Calu3 (cell line): ENCODE results near the gene KMT5C. TPM values are rescaled to one million over a fixed set of nuclear protein-coding genes. Genes with fewer than 3 reads are reported as not detected.

Experiments used
- BruUV-seq: library from RNA; stranded (reverse); fragments of 400-500 nt; replicated peaks from 2 replicates; lab custom pipeline; 2021; lab: Mats Ljungman, UMichigan
- CTCF ChIA-PET: fragments of 300-600 bp; sonication (Branson Sonifier 250); formaldehyde crosslinking; loops from one replicate; lab custom pipeline; 2022; ENCODE audit warnings: antibody characterized with exemption; lab: Charles Lee
- DNase-seq: peaks from one replicate; pipeline ENCODE4 v3.0.0; 2022
- H3K27ac Mint-ChIP-seq: one replicate; pipeline ENCODE4 v1.8.0; 2022; ENCODE audit warnings: mixed read lengths; ENCODE audit not compliant: unreplicated experiment
- H3K27me3 Mint-ChIP-seq: one replicate; pipeline ENCODE4 v1.8.0; 2022; ENCODE audit warnings: mixed read lengths; ENCODE audit not compliant: unreplicated experiment
- H3K36me3 Mint-ChIP-seq: one replicate; pipeline ENCODE4 v1.8.0; 2022; ENCODE audit warnings: mild to moderate bottlenecking, moderate library complexity, mixed read lengths; ENCODE audit not compliant: insufficient read depth, unreplicated experiment
- H3K4me1 Mint-ChIP-seq: one replicate; pipeline ENCODE4 v1.8.0; 2022; ENCODE audit warnings: mild to moderate bottlenecking, low read depth, mixed read lengths; ENCODE audit not compliant: unreplicated experiment
- H3K4me3 Mint-ChIP-seq: one replicate; pipeline ENCODE4 v1.8.0; 2022; ENCODE audit warnings: mild to moderate bottlenecking, low read depth, moderate library complexity, mixed read lengths; ENCODE audit not compliant: unreplicated experiment
- H3K9me3 Mint-ChIP-seq: one replicate; pipeline ENCODE4 v1.8.0; 2022; ENCODE audit warnings: low read depth, mixed read lengths; ENCODE audit not compliant: unreplicated experiment
- CTCF ChIP-seq: fragments of 200-600 bp; IDR thresholded peaks from one replicate; pipeline ENCODE4 v1.8.0; 2022; ENCODE audit warnings: antibody characterized with exemption; ENCODE audit not compliant: unreplicated experiment
- intact Hi-C: fragments of 100-400 bp; cut with micrococcal nuclease; formaldehyde crosslinking; loops from one replicate; pipeline ENCODE4 v1.10.0; 2022; ENCODE audit not compliant: unreplicated experiment
- total RNA-seq: library from RNA; stranded (reverse); gene quantifications from 2 replicates; pipeline ENCODE4 v1.2.3, GENCODE V29; 2022

The KMT5C gene
- total RNA-seq, 1 experiment from 2014 or later, result 23.5 TPM

- Mint-ChIP-seq H3K4me3 (peak overlapping the region; percentile 38), H3K27ac (no peak overlapping the region), H3K9me3 (no peaks in the 10 kb centered on the region), H3K36me3 (peaks cover 44% of the 10 kb centered on the region), H3K4me1 (peaks cover 36% of the 10 kb centered on the region), H3K27me3 (peaks cover 66% of the 10 kb centered on the region)
- no peak for TF ChIP-seq CTCF
- BruUV-seq, result no TSS peak
- intact Hi-C loops, result no loop called here
- peak; percentile 50 for DNase-seq
- CTCF ChIA-PET, result interaction anchor here (0.9 to 1.5 kb wide), 2 partner anchors 21 to 81 kb away, joined by 3 read pairs; no protein-coding TSS in a partner anchor
Observed at GRCh38 chr19:55372316-55373081, 32.8 kb downstream of the KMT5C start.

- no peak for TF ChIP-seq CTCF
- Mint-ChIP-seq H3K36me3 (peaks cover 44% of the 10 kb centered on the region), H3K4me3 (peak overlapping the region; percentile 2), H3K9me3 (no peaks in the 10 kb centered on the region), H3K27ac (no peak overlapping the region), H3K27me3 (peaks cover 57% of the 10 kb centered on the region), H3K4me1 (peaks cover 36% of the 10 kb centered on the region)
- CTCF ChIA-PET, result interaction anchor here (0.7 to 0.9 kb wide), 2 partner anchors 82 to 941 kb away, joined by 3 read pairs; partner anchors contain the start of gene ZSCAN5A
- DNase-seq, result no peak
- intact Hi-C loops, result no loop called here
- no TSS peak for BruUV-seq
Observed at GRCh38 chr19:55373306-55373992, 33.8 kb downstream of the KMT5C start.

- CTCF ChIA-PET, result interaction anchor here (0.7 kb wide), 1 partner anchor 941 kb away, joined by 3 read pairs; the partner anchor contains the start of gene ZSCAN5A
- Mint-ChIP-seq H3K4me3 (peak overlapping the region; percentile 2), H3K9me3 (no peaks in the 10 kb centered on the region), H3K4me1 (peaks cover 36% of the 10 kb centered on the region), H3K27ac (no peak overlapping the region), H3K27me3 (peaks cover 50% of the 10 kb centered on the region), H3K36me3 (peaks cover 45% of the 10 kb centered on the region)
- no peak for TF ChIP-seq CTCF
- intact Hi-C loops, result no loop called here
- no peak for DNase-seq
- BruUV-seq, result no TSS peak
Observed at GRCh38 chr19:55373993-55374757, 34.5 kb downstream of the KMT5C start.
